Osteocyte (in vitro differentiated cells): ENCODE results near the gene ZNF132. TPM values are rescaled to one million over a fixed set of nuclear protein-coding genes. Genes with fewer than 3 reads are reported as not detected.

ENCODE experiments used
- DNase-seq: peaks from one replicate; pipeline ENCODE4 v3.0.0; 2021; ENCODE audit warnings: mixed read lengths; ENCODE audit not compliant: unreplicated experiment; ENCODE audit errors: extremely low spot score
- H3K27ac Mint-ChIP-seq: one replicate; pipeline ENCODE4 v1.8.0; 2021; ENCODE audit warnings: mild to moderate bottlenecking, mixed read lengths; ENCODE audit not compliant: unreplicated experiment
- H3K27me3 Mint-ChIP-seq: one replicate; pipeline ENCODE4 v1.8.0; 2021; ENCODE audit warnings: mixed read lengths; ENCODE audit not compliant: unreplicated experiment
- H3K36me3 Mint-ChIP-seq: one replicate; pipeline ENCODE4 v1.8.0; 2021; ENCODE audit warnings: mixed read lengths; ENCODE audit not compliant: unreplicated experiment
- H3K4me1 Mint-ChIP-seq: one replicate; pipeline ENCODE4 v1.8.0; 2021; ENCODE audit warnings: mixed read lengths; ENCODE audit not compliant: unreplicated experiment
- H3K4me3 Mint-ChIP-seq: one replicate; pipeline ENCODE4 v1.8.0; 2021; ENCODE audit warnings: mild to moderate bottlenecking, moderate library complexity, mixed read lengths; ENCODE audit not compliant: unreplicated experiment
- H3K9me3 Mint-ChIP-seq: one replicate; pipeline ENCODE4 v1.8.0; 2021; ENCODE audit warnings: mixed read lengths; ENCODE audit not compliant: unreplicated experiment
- total RNA-seq: library from RNA; stranded (reverse); gene quantifications from 2 replicates; pipeline ENCODE4 v1.2.1, GENCODE V29; 2021
- TF ChIP-seq, protein P1 (sequence below): fragments of 200-600 bp; sonication (generic); IDR thresholded peaks from 2 replicates; pipeline ENCODE4 v1.5.0; 2021; ENCODE audit warnings: antibody characterized with exemption, mild to moderate bottlenecking, moderate library complexity

ZNF132 gene
- total RNA-seq, 1 donor from 2014 or later: 1.2 TPM

GRCh38 chr19:58392945-58393724 lies 46.8 kb downstream of the ZNF132 start:
- H3K27me3 Mint-ChIP-seq: no peaks in the 10 kb centered on the region
- TF ChIP-seq, protein P1, sequence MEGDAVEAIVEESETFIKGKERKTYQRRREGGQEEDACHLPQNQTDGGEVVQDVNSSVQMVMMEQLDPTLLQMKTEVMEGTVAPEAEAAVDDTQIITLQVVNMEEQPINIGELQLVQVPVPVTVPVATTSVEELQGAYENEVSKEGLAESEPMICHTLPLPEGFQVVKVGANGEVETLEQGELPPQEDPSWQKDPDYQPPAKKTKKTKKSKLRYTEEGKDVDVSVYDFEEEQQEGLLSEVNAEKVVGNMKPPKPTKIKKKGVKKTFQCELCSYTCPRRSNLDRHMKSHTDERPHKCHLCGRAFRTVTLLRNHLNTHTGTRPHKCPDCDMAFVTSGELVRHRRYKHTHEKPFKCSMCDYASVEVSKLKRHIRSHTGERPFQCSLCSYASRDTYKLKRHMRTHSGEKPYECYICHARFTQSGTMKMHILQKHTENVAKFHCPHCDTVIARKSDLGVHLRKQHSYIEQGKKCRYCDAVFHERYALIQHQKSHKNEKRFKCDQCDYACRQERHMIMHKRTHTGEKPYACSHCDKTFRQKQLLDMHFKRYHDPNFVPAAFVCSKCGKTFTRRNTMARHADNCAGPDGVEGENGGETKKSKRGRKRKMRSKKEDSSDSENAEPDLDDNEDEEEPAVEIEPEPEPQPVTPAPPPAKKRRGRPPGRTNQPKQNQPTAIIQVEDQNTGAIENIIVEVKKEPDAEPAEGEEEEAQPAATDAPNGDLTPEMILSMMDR: no peak
- no peak overlapping the region for H3K4me3 Mint-ChIP-seq
- H3K9me3 Mint-ChIP-seq: no peaks in the 10 kb centered on the region
- peaks cover 34% of the 10 kb centered on the region for H3K36me3 Mint-ChIP-seq
- no peak for DNase-seq
- peaks cover 15% of the 10 kb centered on the region for H3K4me1 Mint-ChIP-seq
- H3K27ac Mint-ChIP-seq: no peak overlapping the region

- peak overlapping the region; percentile 99 for H3K27ac Mint-ChIP-seq
- no peaks in the 10 kb centered on the region for H3K9me3 Mint-ChIP-seq
- TF ChIP-seq, protein P1: no peak
Measured at GRCh38 chr19:58388175-58388526, 51.8 kb downstream of the ZNF132 start.

GRCh38 chr19:58387338-58388174 lies 52.4 kb downstream of the ZNF132 start:
- Mint-ChIP-seq H3K27me3 (no peaks in the 10 kb centered on the region), H3K4me3 (peak overlapping the region; percentile 91), H3K4me1 (peaks cover 34% of the 10 kb centered on the region)

More at GRCh38 chr19:58388175-58388526, 51.8 kb downstream of the ZNF132 start:
- H3K36me3 Mint-ChIP-seq: peaks cover 24% of the 10 kb centered on the region
- peak overlapping the region; percentile 91 for H3K4me3 Mint-ChIP-seq
- H3K27me3 Mint-ChIP-seq: no peaks in the 10 kb centered on the region
- DNase-seq: no peak
- peaks cover 34% of the 10 kb centered on the region for H3K4me1 Mint-ChIP-seq

GRCh38 chr19:58386576-58387337 lies 53.2 kb downstream of the ZNF132 start, which contains the start of gene RPS5:
RPS5 (plus strand) TSS chr19:58387269; CDS start chr19:58388138, 869 bp downstream.
- H3K36me3 Mint-ChIP-seq: peaks cover 18% of the 10 kb centered on the region
- H3K4me1 Mint-ChIP-seq: peaks cover 38% of the 10 kb centered on the region
- H3K27me3 Mint-ChIP-seq: no peaks in the 10 kb centered on the region
- peak within 1 kb of the TSS; percentile 91 for H3K4me3 Mint-ChIP-seq
- DNase-seq: peak; percentile 98
- no peaks in the 10 kb centered on the region for H3K9me3 Mint-ChIP-seq
- H3K27ac Mint-ChIP-seq: peak within 1 kb of the TSS; percentile 99
- TF ChIP-seq, protein P1: no peak

More at GRCh38 chr19:58387338-58388174, 52.4 kb downstream of the ZNF132 start:
- Mint-ChIP-seq H3K36me3 (peaks cover 19% of the 10 kb centered on the region), H3K9me3 (no peaks in the 10 kb centered on the region), H3K27ac (peak overlapping the region; percentile 99)
- no peak for DNase-seq
- TF ChIP-seq, protein P1: no peak
